Fibroblast of gingiva (primary cell): Measurements from ENCODE around the gene THEMIS2.

Experiments
- DNase-seq: peaks from one replicate; pipeline ENCODE4 v3.0.0-alpha.2; 2011; ENCODE audit warnings: low read depth

Gene THEMIS2

DNA sequence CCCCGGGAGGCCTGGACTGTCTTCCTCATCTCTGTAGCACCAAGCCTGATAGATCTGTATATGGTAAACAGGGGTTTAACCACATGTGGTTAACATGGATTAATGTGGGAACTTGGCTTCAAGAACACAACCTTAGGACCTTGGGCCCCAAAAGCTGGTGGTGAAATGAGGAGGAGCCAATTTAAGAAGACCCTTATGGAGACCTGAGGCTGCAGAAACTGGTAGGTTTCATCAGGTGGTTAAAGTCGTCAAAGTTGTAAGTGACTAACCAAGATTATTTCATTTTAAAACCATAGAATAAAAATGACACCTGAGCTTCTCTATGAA, 14.0 kb downstream of the THEMIS2 start:
- DNase-seq = no peak

GRCh38 chr1:27886744-27887143, 14.4 kb downstream of the THEMIS2 start:
- DNase-seq = no peak

GRCh38 chr1:27887215-27888021, 15.1 kb downstream of the THEMIS2 start:
- no peak for DNase-seq

DNA sequence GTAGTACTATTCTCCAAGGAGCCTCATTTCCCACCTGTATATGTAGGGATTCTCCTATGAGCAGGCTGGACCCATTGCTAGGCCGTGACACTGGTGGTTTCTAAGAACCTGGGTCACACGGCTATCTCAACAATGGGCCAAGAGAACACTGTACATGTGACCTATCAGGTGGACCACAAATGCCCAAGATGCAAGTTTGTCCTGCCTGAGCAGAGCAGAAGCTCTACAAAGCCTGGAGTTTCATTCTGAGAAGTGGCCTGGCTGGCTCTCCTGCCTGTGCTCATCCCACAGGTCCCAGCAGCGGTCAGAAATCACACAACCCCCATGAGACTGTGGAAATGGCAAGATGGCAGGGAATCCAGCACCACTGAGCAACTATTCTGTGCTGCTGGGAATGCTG, 17.2 kb downstream of the THEMIS2 start:
- no peak for DNase-seq

DNA sequence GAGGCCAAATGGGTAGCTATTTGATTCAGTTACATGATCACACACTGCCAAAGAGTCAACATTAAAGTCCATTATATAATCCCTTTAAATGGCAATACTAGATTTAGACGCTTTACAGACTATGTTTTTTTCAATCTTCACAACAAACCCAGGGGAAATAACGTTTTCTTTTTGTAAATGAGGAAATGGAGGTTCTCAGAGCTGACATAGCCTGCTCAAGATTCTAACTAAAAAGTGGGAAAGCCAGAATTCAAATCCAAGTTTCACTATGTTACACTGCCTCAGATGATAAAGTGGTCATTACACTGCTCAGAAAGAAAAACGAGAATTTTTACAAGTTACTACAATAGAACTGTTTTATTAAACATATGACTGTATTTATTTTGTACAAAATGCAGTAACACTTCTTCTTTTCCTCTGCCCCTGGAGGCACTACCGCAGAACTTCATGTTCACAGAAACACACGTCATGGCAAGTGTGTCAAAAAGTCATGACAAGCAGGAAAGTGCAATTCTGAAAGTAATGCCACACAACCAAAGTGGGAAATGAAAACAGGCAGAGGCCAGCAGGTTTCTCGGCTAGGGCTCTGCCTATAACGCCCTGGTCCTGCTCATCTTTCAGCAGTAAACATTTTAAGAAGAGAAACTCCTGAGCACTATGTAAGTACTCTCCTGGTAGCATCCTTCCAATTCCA, 19.0 kb downstream of the THEMIS2 start:
- no peak for DNase-seq

DNA sequence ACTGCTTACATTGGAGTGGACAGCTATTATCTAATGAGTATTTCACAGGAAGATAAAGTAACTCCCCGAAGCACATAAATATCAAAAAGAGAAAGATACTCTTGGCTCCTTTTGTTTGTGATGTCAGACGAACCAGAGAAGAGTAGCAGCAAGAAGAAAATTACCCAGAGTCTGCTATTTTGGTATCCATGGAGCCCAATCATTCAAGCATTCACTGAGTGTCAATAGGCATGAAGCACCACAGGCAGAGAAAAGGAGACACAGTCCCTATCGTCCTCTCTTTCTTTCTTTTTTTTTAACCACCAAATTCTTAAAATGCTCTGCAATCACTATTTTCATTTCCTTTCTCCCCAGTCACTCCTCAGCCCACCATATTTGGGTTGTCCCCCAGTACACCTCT, 22.2 kb downstream of the THEMIS2 start:
- DNase-seq = no peak

DNA sequence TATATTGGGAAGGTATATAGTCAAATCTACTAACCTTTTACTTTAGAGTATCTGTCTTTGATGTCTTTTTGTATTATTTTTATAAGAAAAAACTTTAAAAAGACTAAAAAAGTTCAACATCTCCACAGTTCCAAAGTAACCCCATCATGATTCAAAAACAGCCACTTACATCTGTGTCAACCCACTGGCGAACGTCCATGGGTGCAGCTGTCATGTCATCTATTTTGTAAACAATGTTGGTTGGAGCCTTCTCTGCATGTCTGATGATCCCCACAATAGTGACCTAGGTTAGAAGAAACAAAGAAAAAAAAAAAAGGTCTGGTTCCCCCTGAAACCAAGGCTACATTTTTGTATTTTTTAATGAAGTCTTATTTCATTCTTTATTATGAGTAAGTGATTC, 34.4 kb downstream of the THEMIS2 start:
- DNase-seq = no peak

GRCh38 chr1:27912429-27912828, 40.1 kb downstream of the THEMIS2 start:
- no peak for DNase-seq

GRCh38 chr1:27915082-27915575, 42.8 kb downstream of the THEMIS2 start:
- no peak for DNase-seq

GRCh38 chr1:27922272-27922671, 49.9 kb downstream of the THEMIS2 start:
- DNase-seq = no peak

DNA sequence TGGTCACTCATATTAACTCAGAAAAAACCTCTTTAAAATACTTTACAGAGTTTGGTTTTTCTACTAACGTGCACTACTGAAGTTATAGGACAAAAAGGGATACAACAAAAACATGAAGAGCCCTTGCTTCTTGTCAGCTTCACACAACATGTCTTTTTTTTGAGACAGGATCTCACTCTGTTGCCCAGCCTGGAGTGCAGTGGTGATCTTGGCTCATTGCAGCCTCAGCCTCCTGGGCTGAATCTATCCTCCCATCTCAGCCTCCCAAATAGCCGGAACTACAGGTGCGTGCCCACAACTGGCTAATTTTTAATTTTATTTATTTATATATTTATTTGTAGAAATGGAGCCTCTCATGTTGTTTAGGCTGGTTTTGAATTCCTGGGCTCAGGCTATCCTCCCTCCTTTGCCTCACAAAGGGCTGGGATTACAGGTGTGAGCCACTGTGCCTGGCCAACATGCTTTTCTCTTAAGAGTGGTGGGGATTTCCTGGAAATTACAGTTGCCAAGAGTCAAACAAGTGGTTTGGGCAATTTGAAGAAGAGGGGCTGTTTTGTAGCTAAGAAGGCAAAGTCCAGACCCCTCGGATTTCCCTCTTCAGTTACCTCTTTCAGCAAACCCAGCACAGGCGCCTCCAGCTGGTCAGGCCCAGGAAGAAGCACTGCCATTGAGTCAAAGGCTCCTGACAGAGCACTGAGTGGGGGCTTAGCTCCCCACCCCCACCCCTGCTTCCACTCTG, 56.0 kb downstream of the THEMIS2 start:
- no peak for DNase-seq

- DNase-seq = no peak
Measured at GRCh38 chr1:27931184-27931583, 58.8 kb downstream of the THEMIS2 start.

DNA sequence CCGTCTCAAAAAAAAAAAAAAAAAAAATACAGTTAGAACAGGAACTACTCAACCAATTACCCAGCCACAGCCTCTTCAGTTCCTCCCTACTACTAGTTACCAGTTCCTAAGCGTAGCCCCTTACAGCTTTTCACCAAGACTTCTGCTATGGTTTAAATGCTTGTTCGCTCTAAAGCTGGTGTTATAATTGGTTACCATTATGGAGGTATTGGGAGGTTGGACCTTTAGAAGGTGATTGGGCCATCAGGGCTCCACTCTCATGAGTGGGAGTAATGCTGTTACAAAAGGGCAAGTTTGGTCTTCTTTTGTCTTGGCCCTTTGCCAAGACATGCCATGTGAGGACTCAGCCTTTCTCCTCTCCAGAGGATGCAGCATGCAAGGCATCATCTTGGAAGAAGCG, 59.4 kb downstream of the THEMIS2 start:
- DNase-seq = no peak

DNA sequence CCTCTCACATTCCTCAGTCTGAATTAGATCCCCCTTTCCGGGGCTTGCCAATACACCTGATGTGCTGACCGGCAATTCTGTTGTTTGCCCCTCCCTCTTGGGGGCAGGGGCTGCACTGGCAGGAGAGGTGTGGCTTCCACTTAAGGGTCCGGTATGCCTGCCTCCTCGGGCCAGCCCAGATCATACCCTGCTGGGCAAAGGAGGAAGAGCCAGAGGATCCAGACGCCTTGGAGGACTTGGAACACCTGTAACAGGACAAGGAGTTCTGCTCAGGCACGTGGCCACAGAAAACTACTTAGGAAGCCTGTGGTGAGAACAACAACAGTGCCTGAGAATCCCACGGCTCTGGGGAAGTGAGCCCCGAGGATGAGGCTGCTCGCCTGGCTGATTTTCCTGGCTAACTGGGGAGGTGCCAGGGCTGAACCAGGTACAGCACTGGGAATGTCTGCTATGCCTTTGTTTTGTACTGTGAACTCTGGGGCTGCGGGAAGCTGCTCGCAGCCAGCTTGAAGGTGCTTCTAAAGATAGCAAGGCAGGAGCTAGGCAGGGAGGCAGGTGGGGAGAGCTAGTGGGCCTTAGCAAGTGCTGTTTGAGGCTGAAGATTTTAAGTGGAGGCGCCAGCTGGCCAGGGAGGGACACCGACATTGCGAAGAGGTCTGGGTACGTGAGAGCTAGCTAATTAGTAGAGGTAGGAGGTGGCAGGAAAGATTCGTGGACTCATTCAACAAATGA, 62.6 kb downstream of the THEMIS2 start, which contains the start of gene SMPDL3B:
Gene SMPDL3B (plus strand): TSS at position 183 of the 732 bp plus-strand sequence. CDS start 184 bp downstream, at position 367.
- DNase-seq = no peak

DNA sequence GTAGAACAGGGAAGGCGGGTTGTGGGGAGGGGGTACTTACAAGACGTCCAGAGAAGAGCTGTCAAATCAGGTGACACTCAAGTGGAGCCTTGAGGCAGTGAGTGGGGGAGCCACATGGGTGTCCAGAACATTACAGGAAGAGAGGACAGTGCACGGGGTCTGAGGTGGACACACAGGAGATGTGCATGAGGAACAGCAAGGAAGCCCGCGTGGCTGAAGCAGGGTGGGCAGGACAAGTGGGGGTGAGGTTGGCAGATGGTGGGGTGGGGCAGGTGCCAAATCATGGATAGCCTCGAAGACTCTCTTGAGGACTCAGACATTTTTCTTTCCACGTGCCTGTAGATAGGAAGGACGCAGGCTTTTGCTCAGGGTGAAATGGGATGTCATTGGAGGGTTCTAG, 63.4 kb downstream of the THEMIS2 start:
- DNase-seq = no peak
